ENCODE results near the gene EXOSC5.

GRCh38 chr19:41412953-41413352 is 15.8 kb upstream of the EXOSC5 start:
- TF ChIP-seq CTCF (IDR thresholded peaks at IDR 0.05; ENCODE audit: low read depth, low read length) (no peak), EZH2phosphoT487 (IDR thresholded peaks at IDR 0.05; ENCODE audit: low read depth) (no peak)
